Activated CD4-positive, alpha-beta T cell treated with anti-CD3 and anti-CD28 coated beads, Interleukin-2, amount 10 ng/mL, durations not matched to agents 24 days and 14 days (primary cell): ENCODE measurements around the gene A4GNT. TPM values are rescaled to one million over a fixed set of nuclear protein-coding genes. Genes with fewer than 3 reads are reported as not detected.
"Not testable (repeated sequence)": the region's sequence is repeated elsewhere in the genome, so short reads cannot be mapped to it uniquely, and the experiment has no call there.

Source experiments
- DNase-seq: peaks from one replicate; pipeline ENCODE4 v3.0.0; 2022
- H3K27ac Mint-ChIP-seq: one replicate; pipeline ENCODE4 v1.8.0; 2022; ENCODE audit warnings: mild to moderate bottlenecking, mixed read lengths
- H3K27me3 Mint-ChIP-seq: one replicate; pipeline ENCODE4 v1.8.0; 2022; ENCODE audit warnings: mixed read lengths
- H3K36me3 Mint-ChIP-seq: one replicate; pipeline ENCODE4 v1.8.0; 2022; ENCODE audit warnings: low read depth, mild to moderate bottlenecking, mixed read lengths
- H3K4me1 Mint-ChIP-seq: one replicate; pipeline ENCODE4 v1.8.0; 2021; ENCODE audit warnings: mixed read lengths
- H3K4me3 Mint-ChIP-seq: one replicate; pipeline ENCODE4 v1.8.0; 2022; ENCODE audit warnings: mild to moderate bottlenecking, moderate library complexity, mixed read lengths
- H3K9me3 Mint-ChIP-seq: one replicate; pipeline ENCODE4 v1.8.0; 2021; ENCODE audit warnings: mixed read lengths
- intact Hi-C: fragments of 100-400 bp; cut with micrococcal nuclease; formaldehyde crosslinking; loops from one replicate; pipeline ENCODE4 v1.15.1; 2023
- total RNA-seq: library from RNA; stranded (reverse); gene quantifications from 2 replicates; pipeline ENCODE4 v1.2.3, GENCODE V29; 2022

Gene A4GNT
- total RNA-seq: not detected in 2 replicates

- intact Hi-C loops: no loop called here
- H3K27me3 Mint-ChIP-seq: peaks cover 17% of the 10 kb centered on the region
- no peak within 1 kb of the TSS for H3K4me3 Mint-ChIP-seq
Observed at GRCh38 chr3:138132239-138132638, at the start of gene A4GNT. Gene A4GNT (minus strand): TSS chr3:138132390. CDS start chr3:138131256, 1,134 bp downstream.

GRCh38 chr3:138180375-138181029 lies 48.3 kb upstream of the A4GNT start:
- H3K27ac Mint-ChIP-seq: no peak overlapping the region
- H3K27me3 Mint-ChIP-seq: peaks cover 25% of the 10 kb centered on the region
- H3K9me3 Mint-ChIP-seq: no peaks in the 10 kb centered on the region
- H3K36me3 Mint-ChIP-seq: no peaks in the 10 kb centered on the region
- intact Hi-C loops: loop anchor here (1.0 to 10.0 kb wide), 4 partner anchors 168 to 1174 kb away; partner anchors contain the start of genes CEP70 and MRAS
- DNase-seq: peak; percentile 78
- H3K4me3 Mint-ChIP-seq: no peak overlapping the region
- H3K4me1 Mint-ChIP-seq: peaks cover 5% of the 10 kb centered on the region

More at GRCh38 chr3:138132239-138132638, at the start of gene A4GNT:
- Mint-ChIP-seq H3K4me1 (no peaks in the 10 kb centered on the region), H3K27ac (no peak within 1 kb of the TSS), H3K9me3 (no peaks in the 10 kb centered on the region), H3K36me3 (no peaks in the 10 kb centered on the region)
- DNase-seq: peak; percentile 7

GRCh38 chr3:138174421-138175131 lies 42.4 kb upstream of the A4GNT start, which contains the start of gene DBR1:
Gene DBR1 (minus strand): TSS chr3:138174921. CDS start chr3:138174795, 126 bp downstream.
- intact Hi-C loops: loop anchor here (1.0 to 5.0 kb wide), 4 partner anchors 13 to 660 kb away; partner anchors contain the start of genes ARMC8, DZIP1L and PIK3CB
- Mint-ChIP-seq H3K36me3 (peaks cover 22% of the 10 kb centered on the region), H3K4me1 (peaks cover 29% of the 10 kb centered on the region), H3K27ac (peak within 1 kb of the TSS; percentile 94), H3K9me3 (no peaks in the 10 kb centered on the region), H3K4me3 (peak within 1 kb of the TSS; percentile 98), H3K27me3 (peaks cover 3% of the 10 kb centered on the region)
- DNase-seq: peak; percentile 93

GRCh38 chr3:138173769-138174420 lies 41.7 kb upstream of the A4GNT start:
- H3K27ac Mint-ChIP-seq: peak overlapping the region; percentile 94
- peaks cover 29% of the 10 kb centered on the region for H3K4me1 Mint-ChIP-seq
- intact Hi-C loops: loop anchor here (1.0 to 5.0 kb wide), 4 partner anchors 13 to 661 kb away; partner anchors contain the start of genes ARMC8, DZIP1L and PIK3CB
- no peaks in the 10 kb centered on the region for H3K9me3 Mint-ChIP-seq
- no peaks in the 10 kb centered on the region for H3K27me3 Mint-ChIP-seq
- peaks cover 23% of the 10 kb centered on the region for H3K36me3 Mint-ChIP-seq
- peak overlapping the region; percentile 98 for H3K4me3 Mint-ChIP-seq
- peak; percentile 62 for DNase-seq

GRCh38 chr3:138172625-138173024 lies 40.4 kb upstream of the A4GNT start:
- peaks cover 29% of the 10 kb centered on the region for H3K4me1 Mint-ChIP-seq
- peaks cover 24% of the 10 kb centered on the region for H3K36me3 Mint-ChIP-seq
- H3K9me3 Mint-ChIP-seq: no peaks in the 10 kb centered on the region
- peak overlapping the region; percentile 50 for H3K4me3 Mint-ChIP-seq
- DNase-seq: no peak
- H3K27me3 Mint-ChIP-seq: no peaks in the 10 kb centered on the region
- intact Hi-C loops: loop anchor here (5.0 kb wide), 1 partner anchor 105 kb away; no protein-coding TSS in a partner anchor
- peak overlapping the region; percentile 37 for H3K27ac Mint-ChIP-seq

- DNase-seq: no peak
- no peak overlapping the region for H3K27ac Mint-ChIP-seq
- H3K36me3 Mint-ChIP-seq: peaks cover 60% of the 10 kb centered on the region
- no peaks in the 10 kb centered on the region for H3K4me1 Mint-ChIP-seq
- H3K9me3 Mint-ChIP-seq: no peaks in the 10 kb centered on the region
- no peak overlapping the region for H3K4me3 Mint-ChIP-seq
- intact Hi-C loops: no loop called here
- no peaks in the 10 kb centered on the region for H3K27me3 Mint-ChIP-seq
Observed at GRCh38 chr3:138165061-138165460, 32.9 kb upstream of the A4GNT start.

- DNase-seq: no peak
- intact Hi-C loops: no loop called here
- H3K4me3 Mint-ChIP-seq: no peak overlapping the region
- peaks cover 21% of the 10 kb centered on the region for H3K36me3 Mint-ChIP-seq
- no peak overlapping the region for H3K27ac Mint-ChIP-seq
- peaks cover 7% of the 10 kb centered on the region for H3K9me3 Mint-ChIP-seq
- peaks cover 2% of the 10 kb centered on the region for H3K27me3 Mint-ChIP-seq
- no peaks in the 10 kb centered on the region for H3K4me1 Mint-ChIP-seq
Observed at GRCh38 chr3:138157743-138158142, 25.6 kb upstream of the A4GNT start.

GRCh38 chr3:138154534-138154933 lies 22.3 kb upstream of the A4GNT start:
- Mint-ChIP-seq H3K4me1 (no peaks in the 10 kb centered on the region), H3K36me3 (no peaks in the 10 kb centered on the region), H3K4me3 (no peak overlapping the region), H3K27ac (no peak overlapping the region), H3K27me3 (peaks cover 3% of the 10 kb centered on the region), H3K9me3 (peaks cover 7% of the 10 kb centered on the region)
- no peak for DNase-seq
- intact Hi-C loops: no loop called here

- intact Hi-C loops: no loop called here
- Mint-ChIP-seq H3K4me1 (no peaks in the 10 kb centered on the region), H3K9me3 (no peaks in the 10 kb centered on the region), H3K4me3 (no peak overlapping the region), H3K27me3 (peaks cover 14% of the 10 kb centered on the region), H3K27ac (no peak overlapping the region), H3K36me3 (no peaks in the 10 kb centered on the region)
- DNase-seq: no peak
Observed at GRCh38 chr3:138148503-138148902, 16.3 kb upstream of the A4GNT start.

- intact Hi-C loops, H3K4me1 Mint-ChIP-seq, H3K36me3 Mint-ChIP-seq, H3K9me3 Mint-ChIP-seq, H3K27ac Mint-ChIP-seq, H3K4me3 Mint-ChIP-seq, DNase-seq: not testable (repeated sequence)
- H3K27me3 Mint-ChIP-seq: peaks cover 21% of the 10 kb centered on the region
Observed at GRCh38 chr3:138142181-138142580, 10.0 kb upstream of the A4GNT start.

GRCh38 chr3:138140940-138141339 lies 8.8 kb upstream of the A4GNT start:
- Mint-ChIP-seq H3K4me1 (peaks cover 2% of the 10 kb centered on the region), H3K9me3 (no peaks in the 10 kb centered on the region), H3K36me3 (no peaks in the 10 kb centered on the region), H3K27ac (no peak overlapping the region), H3K27me3 (peaks cover 17% of the 10 kb centered on the region), H3K4me3 (no peak overlapping the region)
- DNase-seq: no peak
- intact Hi-C loops: no loop called here

- intact Hi-C loops: no loop called here
- Mint-ChIP-seq H3K4me1 (peaks cover 2% of the 10 kb centered on the region), H3K4me3 (no peak overlapping the region), H3K27me3 (peaks cover 14% of the 10 kb centered on the region), H3K36me3 (no peaks in the 10 kb centered on the region), H3K27ac (no peak overlapping the region), H3K9me3 (no peaks in the 10 kb centered on the region)
- DNase-seq: no peak
Observed at GRCh38 chr3:138139691-138140090, 7.5 kb upstream of the A4GNT start.

- Mint-ChIP-seq H3K4me3 (no peak overlapping the region), H3K27me3 (peaks cover 13% of the 10 kb centered on the region)
- intact Hi-C loops: no loop called here
Observed at GRCh38 chr3:138137861-138138260, 5.7 kb upstream of the A4GNT start.

GRCh38 chr3:138136201-138136600 lies 4.0 kb upstream of the A4GNT start:
- H3K4me3 Mint-ChIP-seq: no peak overlapping the region

More at GRCh38 chr3:138137861-138138260, 5.7 kb upstream of the A4GNT start:
- H3K4me1 Mint-ChIP-seq: peaks cover 2% of the 10 kb centered on the region
- no peak overlapping the region for H3K27ac Mint-ChIP-seq
- DNase-seq: no peak
- H3K9me3 Mint-ChIP-seq: no peaks in the 10 kb centered on the region
- H3K36me3 Mint-ChIP-seq: no peaks in the 10 kb centered on the region

More at GRCh38 chr3:138136201-138136600, 4.0 kb upstream of the A4GNT start:
- no peak for DNase-seq
- intact Hi-C loops: no loop called here
- Mint-ChIP-seq H3K27me3 (peaks cover 15% of the 10 kb centered on the region), H3K9me3 (no peaks in the 10 kb centered on the region), H3K36me3 (no peaks in the 10 kb centered on the region), H3K4me1 (peaks cover 2% of the 10 kb centered on the region), H3K27ac (no peak overlapping the region)
